GM23338 (cell line): ENCODE results near the gene PPM1H. TPM values are rescaled to one million over a fixed set of nuclear protein-coding genes. Genes with fewer than 3 reads are reported as not detected.
"Not testable (repeated sequence)": the region's sequence is repeated elsewhere in the genome, so short reads cannot be mapped to it uniquely, and the experiment has no call there.

Experiments used
- ATAC-seq: fragments of 200-7000 bp; cut with Tn5 transposase; 3 replicates; pipeline ENCODE4 v1.9.1; 2020
- DNase-seq: peaks from one replicate; pipeline ENCODE4 v3.0.0-alpha.2; 2015; ENCODE audit warnings: low spot score
- H2AFZ ChIP-seq: fragments of 200-600 bp; sonication (generic); 2 replicates; pipeline ENCODE4 v1.8.0; 2016; ENCODE audit warnings: antibody characterized with exemption, mild to moderate bottlenecking, moderate library complexity
- H3F3A ChIP-seq: fragments of 200-600 bp; sonication (generic); replicated peaks from 2 replicates; pipeline ENCODE4 v1.8.0; 2017; ENCODE audit warnings: antibody characterized with exemption, mixed run types, low read depth
- H3K27ac ChIP-seq: fragments of 200-600 bp; sonication (generic); 2 replicates; pipeline ENCODE4 v1.6.1; 2016; ENCODE audit warnings: low read depth
- H3K27me3 ChIP-seq: fragments of 200-600 bp; sonication (generic); 2 replicates; pipeline ENCODE4 v1.8.0; 2016; ENCODE audit warnings: mild to moderate bottlenecking, mixed run types, moderate library complexity; ENCODE audit not compliant: insufficient read depth
- H3K36me3 ChIP-seq: fragments of 200-600 bp; sonication (generic); 2 replicates; pipeline ENCODE4 v1.8.0; 2016; ENCODE audit warnings: mild to moderate bottlenecking; ENCODE audit not compliant: insufficient read depth
- H3K4me1 ChIP-seq: fragments of 200-600 bp; sonication (generic); 2 replicates; pipeline ENCODE4 v1.8.0; 2016; ENCODE audit warnings: mild to moderate bottlenecking, moderate library complexity; ENCODE audit not compliant: insufficient read depth
- H3K4me2 ChIP-seq: fragments of 200-600 bp; sonication (generic); 2 replicates; pipeline ENCODE4 v1.7.1; 2017; ENCODE audit warnings: mixed run types
- H3K4me3 ChIP-seq: fragments of 200-600 bp; sonication (generic); 2 replicates; pipeline ENCODE4 v1.6.1; 2016; ENCODE audit warnings: mixed run types
- H3K79me2 ChIP-seq: fragments of 200-600 bp; sonication (generic); replicated peaks from 2 replicates; pipeline ENCODE4 v1.8.0; 2017; ENCODE audit warnings: mild to moderate bottlenecking; ENCODE audit not compliant: insufficient read depth
- H3K9me2 ChIP-seq: fragments of 200-600 bp; sonication (generic); 2 replicates; pipeline ENCODE4 v1.8.0; 2017; ENCODE audit not compliant: insufficient read depth
- H4K20me1 ChIP-seq: fragments of 200-600 bp; sonication (generic); replicated peaks from 2 replicates; pipeline ENCODE4 v1.8.0; 2017; ENCODE audit warnings: mild to moderate bottlenecking; ENCODE audit not compliant: insufficient read depth
- H3K27ac Mint-ChIP-seq: 2 replicates; pipeline ENCODE4 v1.8.0; 2020; ENCODE audit warnings: inconsistent platforms, mild to moderate bottlenecking, moderate library complexity, mixed read lengths
- H3K27me3 Mint-ChIP-seq: 3 replicates; pipeline ENCODE4 v1.8.0; 2022; ENCODE audit warnings: low read depth, mild to moderate bottlenecking, moderate library complexity, mixed read lengths, inconsistent platforms; ENCODE audit not compliant: insufficient read depth, poor library complexity
- H3K36me3 Mint-ChIP-seq: 3 replicates; pipeline ENCODE4 v1.8.0; 2021; ENCODE audit warnings: low read depth, mild to moderate bottlenecking, inconsistent platforms, moderate library complexity, mixed read lengths
- H3K4me1 Mint-ChIP-seq: 3 replicates; pipeline ENCODE4 v1.8.0; 2020; ENCODE audit warnings: mild to moderate bottlenecking, inconsistent platforms, mixed read lengths
- H3K4me3 Mint-ChIP-seq: 3 replicates; pipeline ENCODE4 v1.8.0; 2021; ENCODE audit warnings: moderate library complexity, mild to moderate bottlenecking, inconsistent platforms, mixed read lengths
- H3K9me3 Mint-ChIP-seq: 3 replicates; pipeline ENCODE4 v1.8.0; 2020; ENCODE audit warnings: moderate library complexity, mild to moderate bottlenecking, inconsistent platforms, mixed read lengths
- CREB1 ChIP-seq: fragments of 250-450 bp; sonication (Bioruptor Pico); IDR thresholded peaks from 2 replicates; pipeline ENCODE4 v1.5.0; 2020; ENCODE audit warnings: low read depth, mild to moderate bottlenecking, moderate library complexity
- EZH2 ChIP-seq: fragments of 200-600 bp; sonication (generic); IDR thresholded peaks from one replicate; pipeline ENCODE4 v1.8.0; 2017; ENCODE audit warnings: antibody characterized with exemption, mild to moderate bottlenecking, low read depth; ENCODE audit not compliant: unreplicated experiment
- EZH2phosphoT487 ChIP-seq: fragments of 200-600 bp; sonication (generic); IDR thresholded peaks from one replicate; pipeline ENCODE4 v1.8.1; 2018; ENCODE audit warnings: antibody characterized with exemption; ENCODE audit not compliant: unreplicated experiment
- NANOG ChIP-seq: IDR thresholded peaks from 2 replicates; pipeline ENCODE4 v1.6.1; 2016; ENCODE audit warnings: antibody characterized with exemption, borderline replicate concordance
- POLR2AphosphoS5 ChIP-seq: IDR thresholded peaks from 2 replicates; pipeline ENCODE4 v1.6.1; 2016; ENCODE audit warnings: antibody characterized with exemption, low read depth
- STAT1 ChIP-seq: IDR thresholded peaks from one replicate; pipeline ENCODE4 v1.6.1; 2016; ENCODE audit warnings: antibody characterized with exemption; ENCODE audit not compliant: unreplicated experiment
- ZNF114 ChIP-seq: fragments of 250-450 bp; sonication (Bioruptor Pico); IDR thresholded peaks from 2 replicates; pipeline ENCODE4 v1.5.0; 2020; ENCODE audit warnings: mild to moderate bottlenecking, moderate library complexity
- polyA plus RNA-seq: library from polyadenylated mRNA; unstranded; fragments of >200 nt; fragmentation: Nextera tagmentation; extraction: Ambion mirVana; gene quantifications from 2 replicates; pipeline ENCODE4 v1.2.1, GENCODE V29; 2016
- total RNA-seq: library from RNA; depleted of rRNA; stranded (reverse); fragments of >200 nt; shearing (Covaris generic); gene quantifications from 2 replicates; pipeline ENCODE4 v1.2.3, GENCODE V29; 2014
- TF ChIP-seq, protein P1 (sequence below): IDR thresholded peaks from one replicate; pipeline ENCODE4 v1.6.1; 2018; ENCODE audit warnings: antibody characterized with exemption; ENCODE audit not compliant: unreplicated experiment
- TF ChIP-seq, protein P2 (sequence below), 2 experiments: fragments of 200-600 bp in 1 of 2; sonication (generic) in 1 of 2; conservative IDR thresholded peaks; 2 replicates each; pipeline versions ENCODE4 v1.5.1 to v1.6.1; 2016 to 2017; ENCODE audit warnings: antibody characterized with exemption in 2 of 2, low read depth in 2 of 2, mild to moderate bottlenecking in 2 of 2, moderate library complexity in 1 of 2

PPM1H gene
- total and polyA plus RNA-seq, 2 experiments from 2014 or later: 11.4 to 41.2 TPM

DNA sequence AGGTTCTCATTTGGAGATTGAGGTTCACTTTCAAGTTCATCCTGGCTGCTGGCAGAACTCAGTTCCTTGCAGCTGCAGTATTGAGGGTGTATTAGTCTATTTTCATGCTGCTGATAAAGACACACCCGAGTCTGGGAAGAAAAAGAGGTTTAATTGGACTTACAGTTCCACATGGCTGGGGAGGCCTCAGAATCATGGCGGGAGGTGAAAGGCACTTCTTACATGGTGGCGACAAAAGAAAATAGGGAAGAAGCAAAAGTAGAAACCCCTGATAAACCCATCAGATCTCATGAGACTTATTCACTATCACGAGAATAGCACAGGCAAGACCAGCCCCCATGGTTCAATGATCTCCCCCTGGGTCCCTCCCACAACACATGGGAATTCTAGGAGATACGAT is 50.1 kb downstream of the PPM1H start:
- not testable (repeated sequence) for ATAC-seq, H3K4me3 Mint-ChIP-seq, H4K20me1 ChIP-seq, H3K27me3 ChIP-seq, H3K36me3 ChIP-seq, H3K4me3 ChIP-seq, H3K9me2 ChIP-seq, H2AFZ ChIP-seq, DNase-seq, H3K4me2 ChIP-seq, H3K4me1 ChIP-seq, H3K27ac Mint-ChIP-seq, H3K9me3 Mint-ChIP-seq, H3F3A ChIP-seq, H3K27ac ChIP-seq, H3K27me3 Mint-ChIP-seq
- peaks cover 55% of the 10 kb centered on the region for H3K79me2 ChIP-seq
- peaks cover 18% of the 10 kb centered on the region for H3K4me1 Mint-ChIP-seq
- peaks cover 28% of the 10 kb centered on the region for H3K36me3 Mint-ChIP-seq

DNA sequence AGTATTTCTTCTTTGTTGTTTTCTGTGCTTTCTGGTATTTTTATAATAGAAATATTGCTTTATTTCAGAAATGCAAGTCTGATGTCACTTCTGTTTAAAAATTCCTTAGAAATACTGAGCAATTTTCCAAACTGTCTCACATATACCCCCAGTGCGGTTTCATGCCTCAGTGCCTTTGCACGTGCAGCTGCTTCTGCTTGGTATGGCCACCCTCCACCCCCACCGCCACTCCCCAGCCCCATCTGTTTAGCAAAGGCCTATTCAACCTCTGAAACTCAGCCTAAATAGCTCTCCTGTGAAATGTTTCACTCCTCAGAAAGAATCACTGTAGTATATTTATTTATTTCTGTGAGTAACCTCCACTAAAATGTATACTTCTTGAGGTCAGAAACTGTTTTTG is 52.3 kb downstream of the PPM1H start:
- Mint-ChIP-seq H3K4me1 (peaks cover 18% of the 10 kb centered on the region), H3K9me3 (peaks cover 10% of the 10 kb centered on the region), H3K36me3 (peaks cover 43% of the 10 kb centered on the region), H3K27me3 (peaks cover 5% of the 10 kb centered on the region), H3K27ac (no peak overlapping the region), H3K4me3 (no peak overlapping the region)
- Histone ChIP-seq H3K36me3 (no peaks in the 10 kb centered on the region), H3K4me1 (no peaks in the 10 kb centered on the region), H3K27ac (no peak overlapping the region), H3K27me3 (no peaks in the 10 kb centered on the region), H3K9me2 (peaks cover 7% of the 10 kb centered on the region; the same call in 1 of the 2 replicates), H3K79me2 (peaks cover 48% of the 10 kb centered on the region), H2AFZ (no peak overlapping the region), H3F3A (no peaks in the 10 kb centered on the region), H4K20me1 (peaks cover under 1% of the 10 kb centered on the region), H3K4me3 (no peak overlapping the region), H3K4me2 (no peak overlapping the region)
- no peak for DNase-seq
- ATAC-seq: no peak
- TF ChIP-seq POLR2AphosphoS5: no peak
- TF ChIP-seq STAT1: no peak
- TF ChIP-seq NANOG: no peak
- TF ChIP-seq, protein P1, sequence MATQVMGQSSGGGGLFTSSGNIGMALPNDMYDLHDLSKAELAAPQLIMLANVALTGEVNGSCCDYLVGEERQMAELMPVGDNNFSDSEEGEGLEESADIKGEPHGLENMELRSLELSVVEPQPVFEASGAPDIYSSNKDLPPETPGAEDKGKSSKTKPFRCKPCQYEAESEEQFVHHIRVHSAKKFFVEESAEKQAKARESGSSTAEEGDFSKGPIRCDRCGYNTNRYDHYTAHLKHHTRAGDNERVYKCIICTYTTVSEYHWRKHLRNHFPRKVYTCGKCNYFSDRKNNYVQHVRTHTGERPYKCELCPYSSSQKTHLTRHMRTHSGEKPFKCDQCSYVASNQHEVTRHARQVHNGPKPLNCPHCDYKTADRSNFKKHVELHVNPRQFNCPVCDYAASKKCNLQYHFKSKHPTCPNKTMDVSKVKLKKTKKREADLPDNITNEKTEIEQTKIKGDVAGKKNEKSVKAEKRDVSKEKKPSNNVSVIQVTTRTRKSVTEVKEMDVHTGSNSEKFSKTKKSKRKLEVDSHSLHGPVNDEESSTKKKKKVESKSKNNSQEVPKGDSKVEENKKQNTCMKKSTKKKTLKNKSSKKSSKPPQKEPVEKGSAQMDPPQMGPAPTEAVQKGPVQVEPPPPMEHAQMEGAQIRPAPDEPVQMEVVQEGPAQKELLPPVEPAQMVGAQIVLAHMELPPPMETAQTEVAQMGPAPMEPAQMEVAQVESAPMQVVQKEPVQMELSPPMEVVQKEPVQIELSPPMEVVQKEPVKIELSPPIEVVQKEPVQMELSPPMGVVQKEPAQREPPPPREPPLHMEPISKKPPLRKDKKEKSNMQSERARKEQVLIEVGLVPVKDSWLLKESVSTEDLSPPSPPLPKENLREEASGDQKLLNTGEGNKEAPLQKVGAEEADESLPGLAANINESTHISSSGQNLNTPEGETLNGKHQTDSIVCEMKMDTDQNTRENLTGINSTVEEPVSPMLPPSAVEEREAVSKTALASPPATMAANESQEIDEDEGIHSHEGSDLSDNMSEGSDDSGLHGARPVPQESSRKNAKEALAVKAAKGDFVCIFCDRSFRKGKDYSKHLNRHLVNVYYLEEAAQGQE: no peak
- TF ChIP-seq EZH2phosphoT487: no peak

DNA sequence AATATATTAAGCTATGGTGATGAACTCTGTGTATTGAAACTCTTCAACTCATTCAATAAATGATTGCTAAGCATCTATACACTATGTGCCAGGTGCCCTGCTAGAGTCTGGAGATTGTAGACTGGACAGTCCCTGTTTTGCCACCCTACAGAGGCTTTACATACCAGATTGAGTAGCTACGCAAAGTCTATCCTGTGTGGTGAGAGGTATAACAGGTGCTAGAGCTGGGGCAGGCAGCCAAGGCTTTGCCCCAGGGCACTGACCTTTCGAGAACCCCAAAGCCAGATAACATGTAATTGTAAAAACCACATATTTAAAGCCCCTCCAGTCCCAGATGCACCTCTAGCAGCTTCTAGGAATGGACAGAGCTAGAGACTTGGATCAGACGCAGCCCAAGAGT is 52.8 kb downstream of the PPM1H start:
- Mint-ChIP-seq H3K27ac (no peak overlapping the region), H3K36me3 (peaks cover 46% of the 10 kb centered on the region), H3K4me3 (no peak overlapping the region), H3K9me3 (peaks cover 10% of the 10 kb centered on the region), H3K4me1 (peaks cover 18% of the 10 kb centered on the region), H3K27me3 (peaks cover 2% of the 10 kb centered on the region)
- DNase-seq (no peak), ATAC-seq (no peak)
- Histone ChIP-seq H3K4me1 (no peaks in the 10 kb centered on the region), H3K27me3 (no peaks in the 10 kb centered on the region), H3K4me2 (no peak overlapping the region), H3K36me3 (no peaks in the 10 kb centered on the region), H3K4me3 (no peak overlapping the region), H2AFZ (no peak overlapping the region), H3F3A (no peaks in the 10 kb centered on the region), H4K20me1 (peaks cover 5% of the 10 kb centered on the region), H3K27ac (no peak overlapping the region), H3K9me2 (peaks cover 7% of the 10 kb centered on the region; the same call in 1 of the 2 replicates), H3K79me2 (peaks cover 42% of the 10 kb centered on the region)
- no peak for TF ChIP-seq CREB1 (CRISPR knock-in tag)
- TF ChIP-seq, protein P2, sequence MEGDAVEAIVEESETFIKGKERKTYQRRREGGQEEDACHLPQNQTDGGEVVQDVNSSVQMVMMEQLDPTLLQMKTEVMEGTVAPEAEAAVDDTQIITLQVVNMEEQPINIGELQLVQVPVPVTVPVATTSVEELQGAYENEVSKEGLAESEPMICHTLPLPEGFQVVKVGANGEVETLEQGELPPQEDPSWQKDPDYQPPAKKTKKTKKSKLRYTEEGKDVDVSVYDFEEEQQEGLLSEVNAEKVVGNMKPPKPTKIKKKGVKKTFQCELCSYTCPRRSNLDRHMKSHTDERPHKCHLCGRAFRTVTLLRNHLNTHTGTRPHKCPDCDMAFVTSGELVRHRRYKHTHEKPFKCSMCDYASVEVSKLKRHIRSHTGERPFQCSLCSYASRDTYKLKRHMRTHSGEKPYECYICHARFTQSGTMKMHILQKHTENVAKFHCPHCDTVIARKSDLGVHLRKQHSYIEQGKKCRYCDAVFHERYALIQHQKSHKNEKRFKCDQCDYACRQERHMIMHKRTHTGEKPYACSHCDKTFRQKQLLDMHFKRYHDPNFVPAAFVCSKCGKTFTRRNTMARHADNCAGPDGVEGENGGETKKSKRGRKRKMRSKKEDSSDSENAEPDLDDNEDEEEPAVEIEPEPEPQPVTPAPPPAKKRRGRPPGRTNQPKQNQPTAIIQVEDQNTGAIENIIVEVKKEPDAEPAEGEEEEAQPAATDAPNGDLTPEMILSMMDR (conservative IDR thresholded peaks at IDR 0.05; ENCODE audit: low read depth in 2 of 2): no peak
- no peak for TF ChIP-seq EZH2
- no peak for TF ChIP-seq STAT1
- TF ChIP-seq ZNF114 (CRISPR knock-in tag): no peak
- TF ChIP-seq POLR2AphosphoS5: no peak
- no peak for TF ChIP-seq NANOG
- TF ChIP-seq, protein P1: no peak
